ENCODE data around the gene DNM3.

GRCh38 chr1:172118618-172119017, 277.3 kb downstream of the DNM3 start:
- no peak for TF ChIP-seq EZH2phosphoT487 (IDR thresholded peaks at IDR 0.05; ENCODE audit: insufficient read depth, low read depth)
- no peak for TF ChIP-seq EZH2 (IDR thresholded peaks at IDR 0.05; ENCODE audit: insufficient read depth, poor library complexity, severe bottlenecking)

Data from GM23248 (cell line).